Activated effector memory CD4-positive, alpha-beta T cell treated with anti-CD3 and anti-CD28 coated beads, Interleukin-2, amount 50 U/mL, for 16 hours (primary cell): ENCODE results near the gene RPP25L.
"Not testable (repeated sequence)": the region's sequence is repeated elsewhere in the genome, so short reads cannot be mapped to it uniquely, and the experiment has no call there.

Experiments used
- DNase-seq: peaks from one replicate; pipeline ENCODE4 v3.0.0-alpha.2; 2020

The RPP25L gene

GRCh38 chr9:34611811-34612787, at the start of gene RPP25L:
Gene RPP25L (minus strand): TSS chr9:34612097. CDS start chr9:34611296, 801 bp downstream.
- peak; percentile 95 for DNase-seq

- DNase-seq = no peak
These were observed 47.8 kb upstream of the RPP25L start for GRCh38 chr9:34659592-34660253.

- no peak for DNase-seq
These were observed 46.6 kb upstream of the RPP25L start for GRCh38 chr9:34658461-34658860.

- DNase-seq = no peak
These were observed 45.1 kb upstream of the RPP25L start for GRCh38 chr9:34656992-34657391.

- DNase-seq = no peak
These were observed 43.5 kb upstream of the RPP25L start for GRCh38 chr9:34655394-34655793.

GRCh38 chr9:34654323-34655051, 42.6 kb upstream of the RPP25L start:
- no peak for DNase-seq

GRCh38 chr9:34653151-34654072, 41.5 kb upstream of the RPP25L start:
- DNase-seq = no peak

- no peak for DNase-seq
These were observed 40.7 kb upstream of the RPP25L start for GRCh38 chr9:34652602-34653000.

- DNase-seq = peak; percentile 82
These were observed 40.1 kb upstream of the RPP25L start, which contains the start of gene IL11RA for GRCh38 chr9:34651876-34652601. Gene IL11RA (plus strand): TSS chr9:34652185. CDS start chr9:34655218, 3,033 bp downstream.

- DNase-seq = no peak
These were observed 39.4 kb upstream of the RPP25L start for GRCh38 chr9:34651321-34651720.

- DNase-seq = no peak
These were observed 38.9 kb upstream of the RPP25L start for GRCh38 chr9:34650816-34651215.

GRCh38 chr9:34648673-34649072, 36.8 kb upstream of the RPP25L start:
- no peak for DNase-seq

GRCh38 chr9:34647651-34648050, 35.8 kb upstream of the RPP25L start:
- DNase-seq = peak; percentile 66

GRCh38 chr9:34647084-34647403, 35.1 kb upstream of the RPP25L start:
- DNase-seq = no peak

GRCh38 chr9:34646211-34647083, 34.5 kb upstream of the RPP25L start, which contains the start of gene GALT:
Gene GALT (plus strand): TSS chr9:34646675. CDS start chr9:34646705, 30 bp downstream.
- DNase-seq = peak; percentile 99

- no peak for DNase-seq
These were observed 32.9 kb upstream of the RPP25L start for GRCh38 chr9:34644766-34645314.

- no peak for DNase-seq
These were observed 30.8 kb upstream of the RPP25L start for GRCh38 chr9:34642679-34643078.

GRCh38 chr9:34639322-34639721, 27.4 kb upstream of the RPP25L start:
- DNase-seq = not testable (repeated sequence)

GRCh38 chr9:34638138-34638445, 26.2 kb upstream of the RPP25L start:
- DNase-seq = no peak
